PC-3 (cell line): Measurements from ENCODE around the gene IRF5.

ENCODE experiments used
- CTCF ChIP-seq: fragments of 300-600 bp; sonication (generic); conservative IDR thresholded peaks from 2 replicates; pipeline ENCODE4 v1.5.1; 2017; ENCODE audit warnings: antibody characterized with exemption, low read depth, mild to moderate bottlenecking, low read length
- EZH2 ChIP-seq: fragments of 300-600 bp; sonication (generic); IDR thresholded peaks from one replicate; pipeline ENCODE4 v1.6.1; 2017; ENCODE audit warnings: antibody characterized with exemption, mild to moderate bottlenecking, low read length; ENCODE audit not compliant: unreplicated experiment

- no peak for TF ChIP-seq CTCF
- TF ChIP-seq EZH2: no peak
These were observed 22.4 kb upstream of the IRF5 start for GRCh38 chr7:128915271-128915819.
